ENCODE data around the gene CA9.

Gene CA9

GRCh38 chr9:35696520-35697215 is 22.9 kb downstream of the CA9 start:
- DNase-seq: peak; percentile 58

GRCh38 chr9:35697486-35697885 is 23.8 kb downstream of the CA9 start:
- no peak for DNase-seq

DNA sequence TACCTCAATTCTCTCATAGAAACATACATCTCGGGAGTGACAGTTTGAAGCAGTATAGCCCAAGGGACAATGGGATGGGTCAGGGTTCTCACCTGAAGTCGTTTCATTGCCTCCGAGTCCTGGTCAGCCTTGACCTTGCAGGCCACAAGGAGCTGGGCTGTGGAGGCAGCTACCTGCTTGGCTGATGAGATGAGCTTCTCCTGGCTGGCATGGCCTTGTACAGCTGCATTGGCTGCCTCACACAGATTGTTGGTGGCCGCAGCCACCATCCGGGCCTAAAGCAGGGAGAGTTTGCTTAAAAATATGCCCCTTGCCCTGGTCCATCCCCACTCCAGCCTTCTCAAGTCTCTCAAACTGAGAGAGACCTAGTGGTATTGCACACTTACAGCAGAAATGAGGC is 24.5 kb downstream of the CA9 start:
- DNase-seq: no peak

DNA sequence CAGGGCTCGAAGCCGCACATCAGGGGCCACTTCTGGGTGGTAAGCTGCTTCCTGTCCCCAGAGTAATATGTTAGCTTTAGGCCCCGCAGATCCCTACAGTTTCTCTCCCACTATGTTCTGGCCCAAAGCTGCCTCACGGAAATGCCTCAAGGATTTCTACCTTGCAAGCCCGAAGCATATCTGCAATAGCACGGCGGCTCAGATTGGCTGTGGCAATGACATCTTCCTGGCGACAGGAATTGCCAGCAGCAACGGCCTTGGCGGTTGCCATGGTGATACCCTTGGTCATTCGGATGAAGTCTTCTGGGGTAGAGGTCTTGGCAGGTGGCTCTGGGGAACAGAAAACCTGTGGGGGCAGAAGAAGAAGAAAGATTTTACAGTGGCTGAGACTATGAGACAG is 26.3 kb downstream of the CA9 start:
- no peak for DNase-seq

GRCh38 chr9:35700942-35701341 is 27.2 kb downstream of the CA9 start:
- no peak for DNase-seq

GRCh38 chr9:35702696-35703095 is 29.0 kb downstream of the CA9 start:
- no peak for DNase-seq

GRCh38 chr9:35703906-35704672 is 30.4 kb downstream of the CA9 start:
- no peak for DNase-seq

DNA sequence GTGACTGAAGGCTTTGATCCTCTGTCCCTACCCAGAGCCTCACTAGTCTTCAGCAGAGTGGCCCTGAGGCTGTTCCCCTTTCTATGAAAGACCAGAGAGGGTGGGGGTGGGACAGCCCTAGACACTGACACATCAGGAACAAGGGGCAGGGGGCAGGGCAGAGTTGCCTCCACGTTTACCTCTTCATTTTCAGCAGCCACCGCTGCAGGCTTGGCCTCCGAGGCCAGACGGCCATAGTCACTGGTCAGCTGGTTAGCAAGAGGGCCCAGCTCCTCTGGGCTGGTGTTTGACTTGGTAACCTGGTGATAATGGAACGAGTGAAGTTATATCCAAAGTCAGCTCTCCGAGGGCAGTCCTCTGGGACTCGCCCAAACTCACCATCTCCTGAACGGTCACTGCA is 31.6 kb downstream of the CA9 start:
- no peak for DNase-seq

DNA sequence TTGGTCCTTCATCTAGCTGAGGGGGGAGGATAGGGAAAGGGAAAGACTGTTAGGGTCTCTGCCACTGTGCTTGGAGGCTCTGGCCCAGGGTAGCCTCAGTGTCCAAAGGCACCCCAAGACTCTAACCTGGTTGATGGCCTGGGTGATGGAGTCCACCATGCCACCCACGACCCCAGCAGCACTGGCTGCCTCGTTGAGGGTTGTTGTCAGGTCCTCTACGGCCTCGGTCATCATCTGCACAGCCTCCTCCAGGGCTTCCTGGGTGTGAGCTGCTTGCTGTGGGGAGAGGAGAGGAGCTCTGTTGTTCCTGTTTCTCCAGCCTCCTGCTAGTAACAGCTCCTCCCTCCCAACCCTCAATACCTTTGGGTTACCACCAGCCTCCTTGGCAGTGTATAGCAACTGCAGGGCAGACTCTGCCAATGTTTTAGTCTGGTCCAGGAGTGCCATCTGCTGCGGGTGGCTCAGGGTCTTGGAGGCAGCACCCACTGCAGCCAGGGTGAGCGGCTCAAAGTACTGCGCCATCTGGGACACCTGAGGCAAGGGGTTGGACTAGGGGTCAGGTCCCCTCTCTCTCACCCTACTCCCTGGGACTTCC is 32.2 kb downstream of the CA9 start:
- no peak for DNase-seq

DNA sequence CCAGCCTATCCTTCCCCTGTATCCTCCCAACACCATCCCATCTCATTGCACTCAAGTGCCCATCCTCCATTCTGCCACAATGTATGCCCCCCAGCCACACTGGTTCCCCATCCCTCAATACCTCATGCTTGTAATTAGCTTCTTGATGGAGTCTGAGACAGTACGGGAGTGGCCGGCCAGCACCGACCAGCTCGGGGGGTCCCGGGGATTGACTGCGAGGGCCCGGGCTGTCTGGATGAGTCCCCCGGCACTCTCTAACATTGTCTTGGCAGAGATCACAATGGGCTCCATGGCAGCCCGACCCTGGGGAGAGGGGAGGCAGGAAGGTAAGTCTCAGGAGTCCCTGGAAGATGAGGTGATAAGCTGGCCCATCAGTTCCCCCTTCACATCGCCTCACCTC is 33.2 kb downstream of the CA9 start:
- DNase-seq: no peak

GRCh38 chr9:35708146-35708545 is 34.4 kb downstream of the CA9 start:
- no peak for DNase-seq

DNA sequence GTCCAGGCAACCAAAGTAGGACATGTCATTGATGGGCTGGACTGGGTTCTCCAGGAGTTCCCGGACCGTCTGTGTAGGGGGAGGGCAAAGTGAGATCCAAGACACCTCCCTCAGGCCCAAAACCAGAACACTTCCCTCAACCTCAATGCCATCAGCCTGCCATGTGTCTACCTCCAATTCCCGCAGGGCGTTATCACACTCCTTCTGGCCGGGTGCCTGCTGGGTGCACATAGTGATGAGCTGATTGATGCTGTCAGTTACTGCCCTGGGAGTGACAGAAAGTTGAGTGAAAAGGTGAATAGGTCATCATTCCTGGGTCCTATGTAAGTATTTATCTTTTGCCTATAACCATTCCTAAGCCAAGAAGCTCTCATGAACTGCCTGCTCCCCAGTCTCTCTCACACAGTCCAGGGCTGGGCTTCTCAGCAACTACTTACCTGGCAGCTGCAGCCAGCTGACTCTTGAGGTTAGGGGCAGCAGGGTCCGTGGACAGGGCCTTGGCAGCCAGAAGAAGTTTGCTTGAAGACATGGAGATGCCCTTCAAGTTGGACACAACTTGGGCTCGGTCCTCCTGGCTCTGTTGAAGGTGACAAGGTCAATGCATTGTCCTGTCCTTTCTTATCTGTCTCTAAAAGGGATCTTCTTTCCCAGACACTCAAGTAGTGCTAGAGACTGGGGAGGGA is 37.2 kb downstream of the CA9 start:
- no peak for DNase-seq

DNA sequence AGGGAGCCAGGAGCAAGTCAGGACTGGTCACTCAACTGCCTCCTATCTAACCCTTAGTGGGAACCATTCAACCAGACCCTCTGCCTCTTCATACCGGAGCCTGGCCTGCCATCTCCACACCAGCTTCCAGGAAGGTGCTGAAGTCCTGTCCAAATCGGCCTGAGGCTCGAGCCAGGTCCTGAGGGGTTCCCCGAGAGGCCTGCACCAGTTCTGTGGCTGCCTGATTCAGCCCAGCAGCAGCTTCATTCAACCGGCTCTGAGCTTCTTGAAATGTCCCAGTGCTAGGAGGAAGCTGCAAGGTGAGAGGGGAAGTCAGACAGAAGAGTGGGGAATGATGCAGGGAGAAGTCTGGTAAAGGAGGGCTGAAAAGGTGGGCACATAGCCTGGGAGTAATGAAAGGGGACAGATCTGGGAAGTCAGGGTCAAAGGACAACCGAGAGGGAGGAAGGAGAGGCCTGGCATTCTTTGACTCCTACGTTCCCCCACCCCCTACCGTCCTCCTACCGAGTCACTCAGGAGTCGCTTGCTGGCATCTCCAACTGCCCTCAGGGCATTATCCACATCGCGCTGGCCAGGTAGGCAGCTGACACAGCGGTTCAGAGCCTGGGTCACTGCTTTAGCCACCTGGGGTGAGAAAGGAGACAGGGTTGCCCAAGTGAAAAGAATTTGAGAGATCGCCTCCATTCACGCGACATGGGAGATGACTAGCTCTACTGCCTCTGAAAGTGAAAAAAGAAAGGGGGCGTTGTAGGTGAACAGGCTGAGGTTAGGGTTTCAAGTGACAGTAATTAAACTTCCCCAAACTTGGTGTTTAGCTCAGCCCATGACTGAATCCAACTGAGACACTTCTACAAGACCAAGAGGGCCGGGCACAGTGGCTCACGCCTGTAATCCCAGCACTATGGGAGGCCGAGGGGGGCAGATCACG is 38.0 kb downstream of the CA9 start:
- no peak for DNase-seq

DNA sequence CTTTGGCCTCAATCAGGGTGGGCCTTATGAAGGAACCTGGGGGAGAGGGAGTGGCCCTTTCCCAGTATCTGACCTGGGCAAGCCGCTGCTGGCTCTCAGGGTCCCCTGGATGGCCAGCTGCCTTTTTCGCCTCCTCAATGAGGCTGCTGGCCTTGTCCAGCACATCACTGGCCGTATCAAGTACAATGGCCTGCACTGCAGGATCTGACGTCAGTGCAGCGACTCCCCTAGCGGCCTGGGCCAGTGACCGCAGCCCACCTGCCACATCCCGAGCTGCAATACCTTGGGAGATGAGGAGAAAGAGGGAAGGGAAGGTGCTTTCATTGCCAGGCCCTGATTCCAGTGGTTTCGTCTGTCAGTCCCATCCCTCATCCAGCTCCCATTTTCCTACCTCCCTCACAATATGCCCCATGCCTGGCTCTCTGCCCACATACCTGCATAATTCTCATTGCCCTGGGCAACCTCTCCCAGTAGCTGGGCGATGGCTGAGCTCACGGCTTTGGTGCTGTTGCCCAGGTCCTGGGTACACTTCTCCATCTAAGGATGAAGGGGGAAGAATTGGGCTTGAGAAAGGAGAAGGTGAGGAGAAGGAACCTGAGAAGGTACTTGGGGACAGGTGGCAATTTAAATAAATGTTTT is 39.2 kb downstream of the CA9 start:
- DNase-seq: no peak

GRCh38 chr9:35713578-35713977 is 39.9 kb downstream of the CA9 start:
- no peak for DNase-seq

- DNase-seq: no peak
These were observed 40.4 kb downstream of the CA9 start for GRCh38 chr9:35714123-35714522.

GRCh38 chr9:35714579-35715252 is 41.0 kb downstream of the CA9 start:
- DNase-seq: no peak

DNA sequence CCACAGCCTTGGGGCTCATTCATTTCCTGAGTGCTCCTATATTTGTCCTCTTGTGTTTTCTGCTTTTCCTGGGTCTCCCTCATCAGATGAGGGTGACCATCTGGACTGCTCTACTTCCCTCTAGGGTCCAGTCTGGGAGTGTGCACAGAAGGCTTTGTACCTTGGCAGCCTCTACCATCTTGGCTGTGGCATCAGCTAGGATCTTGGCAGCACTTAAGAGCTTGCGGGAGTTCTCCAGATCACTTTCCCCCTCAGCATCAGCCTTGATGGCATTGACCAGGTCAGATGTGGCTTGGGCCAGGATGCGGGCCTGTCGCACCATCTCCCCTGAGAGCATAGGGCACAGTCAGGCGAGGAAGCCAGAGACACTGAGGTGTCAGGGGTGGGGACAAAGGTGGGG is 42.5 kb downstream of the CA9 start:
- DNase-seq: no peak

DNA sequence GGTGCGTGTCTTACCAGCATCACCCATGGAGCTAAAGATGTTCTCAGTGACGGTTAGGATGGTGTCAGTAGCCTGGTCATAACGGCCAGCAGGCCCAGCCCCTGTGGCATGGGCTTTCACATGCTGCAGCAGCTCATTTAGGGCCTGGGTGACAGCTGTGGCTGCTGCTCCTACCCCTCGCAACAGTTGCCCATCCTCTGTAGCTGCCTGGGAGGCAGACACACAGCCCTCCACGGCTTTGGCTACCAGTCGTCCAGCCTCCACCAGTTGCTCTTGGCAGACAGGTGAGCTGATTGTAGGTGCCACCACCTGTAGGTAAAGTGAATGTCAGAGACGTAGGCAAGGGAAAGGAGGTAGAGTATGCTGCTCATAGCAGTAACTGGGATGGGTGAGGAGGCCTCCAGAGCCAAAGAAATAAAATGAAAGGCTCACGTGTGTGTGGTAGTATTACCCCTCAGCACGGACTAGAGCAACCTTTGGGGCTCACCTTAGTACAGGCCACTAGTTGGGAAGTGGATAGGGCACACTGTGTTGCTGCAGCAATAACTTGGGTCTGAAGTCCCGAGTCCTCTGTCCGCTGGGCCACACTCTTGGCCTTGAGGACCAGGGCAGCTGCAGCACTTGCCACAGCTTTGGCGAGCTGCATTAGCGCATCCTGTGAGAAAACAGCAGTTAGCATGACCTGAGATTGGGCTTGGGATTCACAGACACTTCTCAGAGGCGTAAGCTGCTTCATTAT is 43.6 kb downstream of the CA9 start:
- no peak for DNase-seq

DNA sequence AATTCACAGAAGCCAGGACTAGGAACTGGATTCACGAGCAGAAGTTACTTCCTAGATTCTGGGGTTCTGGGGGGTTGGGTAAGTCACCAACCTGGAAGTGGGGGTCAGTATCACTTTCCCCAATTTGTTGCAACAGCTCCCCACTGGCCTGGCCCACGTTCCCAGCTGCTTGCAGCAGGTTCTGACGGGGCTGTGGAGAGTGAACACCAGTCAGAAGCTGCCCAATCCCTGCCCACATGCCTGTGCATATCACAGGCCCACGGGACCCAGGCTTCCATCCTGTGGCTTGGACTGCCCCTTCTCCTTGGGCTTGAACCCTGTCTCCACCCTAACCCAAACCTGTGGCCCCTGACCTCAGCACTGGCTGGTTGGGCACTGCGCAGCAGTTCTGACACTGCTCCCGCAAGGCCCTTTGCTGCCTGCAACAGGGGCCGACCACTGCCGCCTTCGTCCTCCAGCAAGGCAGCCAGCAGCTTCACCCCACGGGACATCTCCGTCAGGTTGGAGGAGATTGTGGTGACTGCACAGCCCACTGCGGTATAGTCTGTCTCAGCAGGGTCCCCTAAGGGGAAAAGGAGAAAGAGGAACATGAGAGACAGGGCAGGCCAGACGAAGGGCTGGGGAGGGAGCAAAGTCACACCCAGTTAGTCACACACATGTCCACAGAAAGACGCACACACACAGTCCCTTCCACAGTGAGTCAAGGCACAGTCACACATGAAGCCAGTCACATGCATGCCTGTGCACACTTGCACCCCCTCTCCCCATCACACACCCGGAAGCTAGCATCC is 45.2 kb downstream of the CA9 start:
- DNase-seq: no peak

Measured in NCI-H1092 treated with DMSO at 0.1 percent for 48 hours (cell line).